ENCODE measurements around the gene CLCN4.

The CLCN4 gene

GRCh38 chrX:10199212-10199611 lies 42.4 kb downstream of the CLCN4 start:
- DNase-seq = no peak

GRCh38 chrX:10203617-10204016 lies 46.8 kb downstream of the CLCN4 start:
- DNase-seq = no peak

- no peak for DNase-seq
Measured at GRCh38 chrX:10206317-10206716, 49.5 kb downstream of the CLCN4 start.

- DNase-seq = no peak
Measured at GRCh38 chrX:10208281-10208856, 51.6 kb downstream of the CLCN4 start.

- DNase-seq = no peak
Measured at GRCh38 chrX:10208953-10209352, 52.2 kb downstream of the CLCN4 start.

GRCh38 chrX:10212395-10212794 lies 55.6 kb downstream of the CLCN4 start:
- no peak for DNase-seq

GRCh38 chrX:10213716-10214115 lies 56.9 kb downstream of the CLCN4 start:
- DNase-seq = no peak

- DNase-seq = no peak
Measured at GRCh38 chrX:10216208-10216607, 59.4 kb downstream of the CLCN4 start.

GRCh38 chrX:10217198-10217597 lies 60.4 kb downstream of the CLCN4 start:
- DNase-seq = no peak

- no peak for DNase-seq
Measured at GRCh38 chrX:10221651-10222050, 64.9 kb downstream of the CLCN4 start.

- no peak for DNase-seq
Measured at GRCh38 chrX:10223276-10223675, 66.5 kb downstream of the CLCN4 start.

- DNase-seq = no peak
Measured at GRCh38 chrX:10223781-10224180, 67.0 kb downstream of the CLCN4 start.

- no peak for DNase-seq
Measured at GRCh38 chrX:10230222-10230621, 73.4 kb downstream of the CLCN4 start.

GRCh38 chrX:10231461-10231860 lies 74.7 kb downstream of the CLCN4 start:
- DNase-seq = no peak

GRCh38 chrX:10233173-10233572 lies 76.4 kb downstream of the CLCN4 start:
- no peak for DNase-seq

GRCh38 chrX:10233696-10234095 lies 76.9 kb downstream of the CLCN4 start:
- no peak for DNase-seq

GRCh38 chrX:10235851-10236250 lies 79.1 kb downstream of the CLCN4 start:
- no peak for DNase-seq

- no peak for DNase-seq
Measured at GRCh38 chrX:10237241-10237640, 80.5 kb downstream of the CLCN4 start.

- DNase-seq = no peak
Measured at GRCh38 chrX:10239611-10240064, 82.9 kb downstream of the CLCN4 start.

- no peak for DNase-seq
Measured at GRCh38 chrX:10240918-10241317, 84.1 kb downstream of the CLCN4 start.

- no peak for DNase-seq
Measured at GRCh38 chrX:10242026-10242425, 85.3 kb downstream of the CLCN4 start.

GRCh38 chrX:10243106-10243505 lies 86.3 kb downstream of the CLCN4 start:
- no peak for DNase-seq

GRCh38 chrX:10244915-10245622 lies 88.3 kb downstream of the CLCN4 start:
- no peak for DNase-seq

- no peak for DNase-seq
Measured at GRCh38 chrX:10245886-10246285, 89.1 kb downstream of the CLCN4 start.

- DNase-seq = no peak
Measured at GRCh38 chrX:10246297-10246696, 89.5 kb downstream of the CLCN4 start.

Data from GDM1 (cell line).